BE2C (cell line): ENCODE results near the gene UROC1.
A peak's percentile ranks its signal among the peaks of the same experiment; 100 is the strongest.

Experiments used
- DNase-seq: peaks from one replicate; pipeline ENCODE4 v3.0.0-alpha.2; 2020
- H3K27me3 ChIP-seq: fragments of 250-450 bp; sonication (Bioruptor Pico); 2 replicates; pipeline ENCODE4 v1.5.1; 2020; ENCODE audit warnings: mild to moderate bottlenecking
- H3K36me3 ChIP-seq: fragments of 250-450 bp; sonication (Bioruptor Pico); 2 replicates; pipeline ENCODE4 v1.5.1; 2020; ENCODE audit warnings: mild to moderate bottlenecking
- H3K4me1 ChIP-seq: fragments of 250-450 bp; sonication (Bioruptor Pico); 2 replicates; pipeline ENCODE4 v1.5.1; 2020
- H3K4me3 ChIP-seq: 2 replicates; pipeline ENCODE4 v1.5.1; 2011; ENCODE audit warnings: low read depth, low read length
- H3K9me3 ChIP-seq: fragments of 250-450 bp; sonication (Bioruptor Pico); 2 replicates; pipeline ENCODE4 v1.5.1; 2020
- CTCF ChIP-seq: IDR thresholded peaks from 2 replicates; pipeline ENCODE4 v1.5.1; 2012; ENCODE audit warnings: mild to moderate bottlenecking, low read depth, low read length

UROC1 gene

GRCh38 chr3:126473292-126474168, 44.0 kb downstream of the UROC1 start:
- Histone ChIP-seq H3K4me1 (peaks cover 14% of the 10 kb centered on the region), H3K9me3 (no peaks in the 10 kb centered on the region), H3K4me3 (peak overlapping the region; percentile 12), H3K27me3 (peaks cover 3% of the 10 kb centered on the region; the same call in 1 of the 2 replicates), H3K36me3 (peaks cover 24% of the 10 kb centered on the region)
- DNase-seq = peak; percentile 8
- no peak for TF ChIP-seq CTCF

GRCh38 chr3:126472277-126473006, 45.1 kb downstream of the UROC1 start:
- DNase-seq = peak; percentile 34
- TF ChIP-seq CTCF = no peak
- Histone ChIP-seq H3K4me1 (peaks cover 14% of the 10 kb centered on the region), H3K9me3 (no peaks in the 10 kb centered on the region), H3K27me3 (peaks cover 3% of the 10 kb centered on the region; the same call in 1 of the 2 replicates), H3K36me3 (peaks cover 28% of the 10 kb centered on the region), H3K4me3 (peak overlapping the region; percentile 15)

- no peak for TF ChIP-seq CTCF
- H3K27me3 ChIP-seq = no peaks in the 10 kb centered on the region
- no peak overlapping the region for H3K4me3 ChIP-seq
- H3K4me1 ChIP-seq = peaks cover 14% of the 10 kb centered on the region
- H3K36me3 ChIP-seq = peaks cover 50% of the 10 kb centered on the region
- no peaks in the 10 kb centered on the region for H3K9me3 ChIP-seq
- peak; percentile 6 for DNase-seq
These were observed 48.1 kb downstream of the UROC1 start for GRCh38 chr3:126469479-126469878.

- Histone ChIP-seq H3K27me3 (no peaks in the 10 kb centered on the region), H3K9me3 (no peaks in the 10 kb centered on the region), H3K4me3 (no peak overlapping the region), H3K36me3 (peaks cover 55% of the 10 kb centered on the region), H3K4me1 (peaks cover 12% of the 10 kb centered on the region)
- DNase-seq = peak; percentile 6
- no peak for TF ChIP-seq CTCF
These were observed 49.3 kb downstream of the UROC1 start for GRCh38 chr3:126468028-126468891.

GRCh38 chr3:126467611-126467955, 50.0 kb downstream of the UROC1 start:
- no peak for TF ChIP-seq CTCF
- Histone ChIP-seq H3K27me3 (no peaks in the 10 kb centered on the region), H3K36me3 (peaks cover 59% of the 10 kb centered on the region), H3K9me3 (no peaks in the 10 kb centered on the region), H3K4me3 (no peak overlapping the region), H3K4me1 (peaks cover 6% of the 10 kb centered on the region)
- no peak for DNase-seq
